GM13977 (cell line): ENCODE data around the gene COPA.
"Not testable (repeated sequence)": the region's sequence is repeated elsewhere in the genome, so short reads cannot be mapped to it uniquely, and the experiment has no call there.

Experiments
- DNase-seq: peaks from one replicate; pipeline ENCODE4 v3.0.0; 2012; ENCODE audit warnings: low spot score
- in situ Hi-C: fragments of 300-500 bp; cut with MboI; formaldehyde crosslinking; loops from one replicate; pipeline ENCODE4 v1.12.0; 2022; ENCODE audit warnings: low sequenced_read_pairs, low pct_unique_long_range_greater_than_20kb, mixed read lengths, inconsistent platforms; ENCODE audit not compliant: unreplicated experiment
- TF ChIP-seq, protein P1 (sequence below): IDR thresholded peaks from 2 replicates; pipeline ENCODE4 v1.5.1; 2012; ENCODE audit warnings: mild to moderate bottlenecking, control low read depth; ENCODE audit not compliant: insufficient read depth; ENCODE audit errors: extremely low read depth, missing control alignments

COPA gene

DNA sequence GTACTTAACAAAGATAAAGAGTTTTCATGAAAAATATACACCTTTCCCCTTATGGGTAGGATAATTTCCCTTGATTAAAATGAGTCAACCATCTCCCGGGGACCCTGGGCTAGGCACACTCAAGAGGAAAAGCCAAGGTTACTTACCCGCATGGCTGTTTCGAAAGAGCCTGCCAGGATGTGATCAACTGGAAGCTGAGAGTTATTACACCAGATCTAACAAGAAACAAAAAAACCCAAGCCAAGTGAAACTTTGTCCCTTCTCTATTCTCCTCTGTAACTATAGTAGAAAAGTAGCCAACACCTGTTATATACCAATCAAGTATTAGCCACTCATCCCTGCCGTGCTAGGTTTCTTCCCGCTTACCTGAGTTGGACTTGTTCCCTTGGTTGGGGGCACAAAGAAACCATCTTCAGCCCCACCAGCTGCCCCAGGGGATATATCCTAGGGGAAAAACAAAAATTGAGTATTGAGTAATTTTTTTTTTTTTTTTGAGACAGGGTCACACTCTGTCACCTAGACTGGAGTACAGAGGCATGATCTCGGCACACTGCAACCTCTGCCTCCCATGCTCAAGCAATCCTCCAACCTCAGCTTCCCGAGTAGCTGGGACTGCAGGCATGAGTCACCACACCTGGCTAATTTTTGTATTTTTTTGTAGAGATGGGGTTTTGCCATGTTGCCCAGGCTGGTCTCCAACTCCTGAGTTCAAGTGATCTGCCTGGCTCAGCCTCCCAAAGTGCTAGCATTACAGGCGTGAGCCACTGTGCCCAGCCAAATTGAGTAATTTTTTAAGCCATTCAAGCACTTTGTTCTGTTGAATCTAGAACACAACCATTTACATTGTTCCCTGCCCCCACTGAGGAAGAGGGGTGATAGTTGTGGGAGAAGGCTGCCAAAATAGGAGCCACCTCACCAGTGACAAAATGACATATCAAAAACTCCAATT, 49.8 kb downstream of the COPA start:
- DNase-seq = no peak
- in situ Hi-C loops = loop anchor here (10.0 kb wide), 1 partner anchor 98 kb away; the partner anchor contains the start of gene CASQ1
- TF ChIP-seq, protein P1, sequence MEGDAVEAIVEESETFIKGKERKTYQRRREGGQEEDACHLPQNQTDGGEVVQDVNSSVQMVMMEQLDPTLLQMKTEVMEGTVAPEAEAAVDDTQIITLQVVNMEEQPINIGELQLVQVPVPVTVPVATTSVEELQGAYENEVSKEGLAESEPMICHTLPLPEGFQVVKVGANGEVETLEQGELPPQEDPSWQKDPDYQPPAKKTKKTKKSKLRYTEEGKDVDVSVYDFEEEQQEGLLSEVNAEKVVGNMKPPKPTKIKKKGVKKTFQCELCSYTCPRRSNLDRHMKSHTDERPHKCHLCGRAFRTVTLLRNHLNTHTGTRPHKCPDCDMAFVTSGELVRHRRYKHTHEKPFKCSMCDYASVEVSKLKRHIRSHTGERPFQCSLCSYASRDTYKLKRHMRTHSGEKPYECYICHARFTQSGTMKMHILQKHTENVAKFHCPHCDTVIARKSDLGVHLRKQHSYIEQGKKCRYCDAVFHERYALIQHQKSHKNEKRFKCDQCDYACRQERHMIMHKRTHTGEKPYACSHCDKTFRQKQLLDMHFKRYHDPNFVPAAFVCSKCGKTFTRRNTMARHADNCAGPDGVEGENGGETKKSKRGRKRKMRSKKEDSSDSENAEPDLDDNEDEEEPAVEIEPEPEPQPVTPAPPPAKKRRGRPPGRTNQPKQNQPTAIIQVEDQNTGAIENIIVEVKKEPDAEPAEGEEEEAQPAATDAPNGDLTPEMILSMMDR = no peak

DNA sequence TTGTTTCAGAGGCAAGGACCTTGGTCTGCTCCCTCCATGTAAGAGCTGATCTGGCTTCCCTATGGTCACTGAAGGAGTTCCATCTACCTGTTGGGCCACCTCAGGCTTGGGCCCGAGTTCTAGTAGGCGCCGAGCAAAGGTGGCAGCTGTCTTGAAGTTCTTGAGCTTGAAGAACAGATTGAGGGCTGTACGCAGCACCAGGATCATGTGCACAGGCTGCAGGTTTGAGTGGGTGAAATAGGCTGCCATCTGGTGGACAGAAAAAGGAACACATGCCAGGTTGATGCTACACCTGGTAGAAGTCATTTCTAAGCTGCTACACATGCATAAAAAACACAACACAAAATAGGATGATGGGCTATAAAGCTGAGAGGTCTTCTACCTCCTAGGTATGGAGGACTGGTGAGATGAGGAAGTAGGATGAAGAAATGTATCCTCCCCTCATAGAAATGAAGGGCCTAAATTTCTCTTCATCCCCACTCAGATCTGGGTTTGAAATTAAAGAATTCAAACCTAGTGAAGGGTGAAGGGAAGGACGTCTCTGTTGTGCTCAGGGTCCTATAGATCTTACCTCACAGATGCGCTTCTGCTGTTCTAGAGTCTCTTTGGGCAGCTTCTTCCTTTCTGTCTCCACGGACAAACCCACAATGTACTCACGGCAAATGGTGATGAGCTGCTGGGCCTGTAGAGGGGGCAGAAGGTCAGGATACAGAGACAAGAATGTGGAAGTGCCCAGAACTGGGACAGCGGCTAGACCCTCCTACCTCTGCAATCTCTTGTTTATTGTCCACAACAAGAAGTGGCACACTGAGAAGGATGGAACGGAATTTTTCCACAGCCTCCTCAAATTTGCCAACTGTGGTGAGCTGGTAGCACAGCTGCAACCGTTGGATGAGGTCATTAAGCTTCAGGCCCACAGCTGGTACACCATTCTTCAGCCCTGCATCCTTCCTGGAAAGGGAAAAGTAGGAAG, 51.5 kb downstream of the COPA start:
- peak; percentile 57 for DNase-seq
- TF ChIP-seq, protein P1 = peak; percentile 70
- in situ Hi-C loops = loop anchor here (10.0 kb wide), 1 partner anchor 97 kb away; the partner anchor contains the start of gene CASQ1

DNA sequence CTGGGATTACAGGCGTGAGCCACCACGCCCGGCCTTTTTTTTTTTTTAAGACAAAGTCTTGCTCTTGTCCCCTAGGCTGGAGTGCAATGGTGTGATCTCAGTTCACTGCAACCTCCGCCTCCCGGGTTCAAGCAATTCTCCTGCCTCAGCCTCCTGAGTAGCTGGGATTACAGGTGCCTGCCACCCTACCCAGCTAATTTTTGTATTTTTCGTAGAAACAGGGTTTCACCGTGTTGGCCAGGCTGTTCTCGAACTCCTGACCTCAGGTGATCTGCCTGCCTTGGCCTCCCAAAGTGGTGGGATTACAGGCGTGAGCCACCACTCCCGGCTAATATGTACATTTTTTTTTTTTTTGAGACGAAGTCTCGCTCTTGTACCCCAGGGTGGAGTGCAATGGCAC, 55.3 kb downstream of the COPA start:
- in situ Hi-C loops, DNase-seq: not testable (repeated sequence)

DNA sequence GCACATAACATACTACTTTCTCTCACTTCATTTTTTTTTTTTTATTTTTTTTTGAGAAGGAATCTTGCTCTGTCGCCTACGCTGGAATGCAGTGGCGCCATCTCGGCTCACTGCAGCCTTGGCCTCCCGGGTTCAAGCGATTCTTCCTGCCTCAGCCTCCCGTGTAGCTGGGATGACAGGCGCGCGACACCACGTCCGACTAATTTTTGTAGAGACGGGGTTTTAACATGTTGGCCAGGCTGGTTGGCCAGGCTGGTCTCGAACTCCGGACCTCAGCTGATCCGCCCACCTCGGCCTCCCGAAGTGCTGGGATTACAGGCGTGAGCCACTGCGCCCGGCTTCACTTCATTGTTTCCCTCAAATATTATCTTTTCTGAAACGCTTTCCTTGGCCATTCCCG, 57.5 kb downstream of the COPA start:
- DNase-seq = no peak
- TF ChIP-seq, protein P1 = no peak

DNA sequence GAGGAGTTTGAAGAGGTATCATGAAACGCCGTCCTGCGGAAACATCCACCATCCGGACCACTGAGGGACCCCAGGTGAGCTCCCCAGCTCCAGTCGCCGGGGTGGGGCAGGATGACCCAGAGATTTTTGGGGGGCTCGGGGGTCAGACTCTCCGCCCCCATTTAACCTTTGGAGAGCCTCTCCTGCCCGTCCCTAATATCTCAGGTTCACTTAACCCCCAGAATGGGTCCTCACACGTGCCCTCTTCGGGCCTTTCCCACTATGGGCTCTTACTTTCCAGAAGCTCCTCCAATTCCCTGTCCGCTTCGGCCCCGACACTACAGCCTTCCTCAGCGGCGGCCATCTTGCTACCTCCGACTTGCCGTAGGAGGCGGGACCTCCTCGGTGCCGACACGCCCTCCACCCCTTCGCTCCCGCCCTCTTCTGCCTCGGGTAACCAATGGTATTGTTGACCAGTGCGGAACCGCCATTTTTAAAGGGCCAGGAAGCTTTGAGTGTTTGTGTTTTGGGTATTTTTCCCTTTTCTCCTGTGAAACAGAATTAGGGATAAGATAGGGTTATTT, 58.2 kb downstream of the COPA start, which contains the start of gene PEX19:
TSS of gene PEX19 (minus strand) at position 352 of the 563 bp plus-strand sequence. CDS start at position 343, 9 bp downstream.
- TF ChIP-seq, protein P1 = no peak
- in situ Hi-C loops = no loop called here

More for the DNA sequence above, 57.5 kb downstream of the COPA start:
- in situ Hi-C loops = no loop called here

DNA sequence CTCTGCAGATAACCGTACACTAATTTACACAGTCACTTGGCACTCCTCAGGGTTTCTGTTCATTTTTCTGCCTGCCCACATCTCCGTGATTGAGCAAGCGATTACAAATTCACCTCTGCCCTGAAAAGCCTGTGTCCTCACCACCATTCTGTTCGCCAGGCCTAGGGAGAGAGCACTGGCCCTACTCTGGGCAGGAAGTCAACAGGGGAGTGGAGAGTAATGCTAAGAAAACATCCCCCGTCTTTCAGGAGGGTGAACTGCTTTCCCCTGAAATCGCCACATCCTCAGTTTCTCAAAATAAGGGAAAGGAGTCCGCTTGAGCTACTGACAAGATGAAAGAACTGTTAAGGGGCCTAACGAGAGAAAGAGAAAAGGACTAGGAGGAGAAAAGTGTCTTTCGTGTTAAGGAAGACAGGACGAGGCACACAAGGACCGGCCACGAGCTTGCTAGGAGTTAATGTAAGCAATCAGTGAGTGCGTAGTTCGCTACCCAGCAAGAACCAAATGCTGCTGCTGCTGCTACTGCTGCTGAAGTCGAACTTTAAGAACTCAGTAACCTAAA, 58.7 kb downstream of the COPA start:
- no peak for DNase-seq
- in situ Hi-C loops = no loop called here
- TF ChIP-seq, protein P1 = no peak

More for the DNA sequence above, 58.2 kb downstream of the COPA start, which contains the start of gene PEX19:
- DNase-seq = peak; percentile 92
